SJSA1 (cell line): ENCODE data around the gene VSIG10. TPM values are rescaled to one million over a fixed set of nuclear protein-coding genes. Genes with fewer than 3 reads are reported as not detected.
"Not testable (repeated sequence)": the region's sequence is repeated elsewhere in the genome, so short reads cannot be mapped to it uniquely, and the experiment has no call there.

ENCODE experiments used
- DNase-seq, 2 experiments: peaks; one replicate each; pipeline ENCODE4 v3.0.0-alpha.2; 2015 to 2020; ENCODE audit warnings: low spot score in 2 of 2, low read depth in 1 of 2
- H3K27ac ChIP-seq: fragments of 250-450 bp; sonication (Bioruptor Pico); 2 replicates; pipeline ENCODE4 v1.5.1; 2020; ENCODE audit warnings: mild to moderate bottlenecking, moderate library complexity
- H3K27me3 ChIP-seq: fragments of 250-450 bp; sonication (Bioruptor Pico); replicated peaks from 2 replicates; pipeline ENCODE4 v1.5.1; 2020; ENCODE audit warnings: mild to moderate bottlenecking, moderate library complexity
- H3K36me3 ChIP-seq: fragments of 250-450 bp; sonication (Bioruptor Pico); 2 replicates; pipeline ENCODE4 v1.5.1; 2020; ENCODE audit warnings: mild to moderate bottlenecking
- H3K4me1 ChIP-seq: fragments of 250-450 bp; sonication (Bioruptor Pico); replicated peaks from 2 replicates; pipeline ENCODE4 v1.6.1; 2021; ENCODE audit warnings: mild to moderate bottlenecking
- H3K4me3 ChIP-seq: fragments of 250-450 bp; sonication (Bioruptor Pico); 2 replicates; pipeline ENCODE4 v1.5.1; 2020; ENCODE audit warnings: mild to moderate bottlenecking
- H3K9me3 ChIP-seq: fragments of 250-450 bp; sonication (Bioruptor Pico); replicated peaks from 2 replicates; pipeline ENCODE4 v1.5.1; 2020; ENCODE audit warnings: mild to moderate bottlenecking
- total RNA-seq: library from RNA; depleted of rRNA; stranded (reverse); fragments of >200 nt; shearing (Covaris generic); gene quantifications from 2 replicates; pipeline ENCODE4 v1.2.3, GENCODE V29; 2014; rRNA removed

Gene VSIG10
- total RNA-seq, 1 experiment from 2014 or later, result 14.6 TPM

- peaks cover 78% of the 10 kb centered on the region for H3K36me3 ChIP-seq
Measured at GRCh38 chr12:118022097-118022727, 81.6 kb downstream of the VSIG10 start.

GRCh38 chr12:118020036-118020435 is 83.8 kb downstream of the VSIG10 start:
- Histone ChIP-seq H3K36me3 (peaks cover 59% of the 10 kb centered on the region), H3K27ac (no peak overlapping the region), H3K9me3 (no peaks in the 10 kb centered on the region), H3K4me1 (peaks cover 3% of the 10 kb centered on the region; the same call in 1 of the 2 replicates), H3K4me3 (no peak overlapping the region), H3K27me3 (no peaks in the 10 kb centered on the region)
- no peak for DNase-seq

More at GRCh38 chr12:118022097-118022727, 81.6 kb downstream of the VSIG10 start:
- H3K9me3 ChIP-seq, H3K4me3 ChIP-seq, H3K4me1 ChIP-seq, H3K27me3 ChIP-seq, DNase-seq, H3K27ac ChIP-seq: not testable (repeated sequence)

- H3K36me3 ChIP-seq, result peaks cover 50% of the 10 kb centered on the region
- no peaks in the 10 kb centered on the region for H3K9me3 ChIP-seq
- peaks cover 12% of the 10 kb centered on the region for H3K4me1 ChIP-seq
- DNase-seq, result no peak
- no peak overlapping the region for H3K27ac ChIP-seq
- H3K27me3 ChIP-seq, result no peaks in the 10 kb centered on the region
- H3K4me3 ChIP-seq, result peak overlapping the region; percentile 62; the same call in 1 of the 2 replicates
Measured at GRCh38 chr12:118017926-118018325, 85.9 kb downstream of the VSIG10 start.

GRCh38 chr12:118016424-118017264 is 87.2 kb downstream of the VSIG10 start, which contains the start of gene RFC5:
Gene RFC5, plus strand, starts transcription at chr12:118016703. Its CDS starts 125 bp downstream, at chr12:118016828.
- peak within 1 kb of the TSS; percentile 35 for H3K27ac ChIP-seq

GRCh38 chr12:118015944-118016343 is 87.9 kb downstream of the VSIG10 start:
- Histone ChIP-seq H3K27ac (no peak overlapping the region), H3K4me3 (no peak overlapping the region)

More at GRCh38 chr12:118016424-118017264, 87.2 kb downstream of the VSIG10 start, which contains the start of gene RFC5:
- H3K27me3 ChIP-seq, result no peaks in the 10 kb centered on the region
- H3K4me1 ChIP-seq, result peaks cover 16% of the 10 kb centered on the region
- H3K36me3 ChIP-seq, result peaks cover 41% of the 10 kb centered on the region
- peak within 1 kb of the TSS; percentile 62 for H3K4me3 ChIP-seq
- peak; percentile 92 to 98 for DNase-seq
- H3K9me3 ChIP-seq, result no peaks in the 10 kb centered on the region

GRCh38 chr12:118015306-118015705 is 88.5 kb downstream of the VSIG10 start:
- DNase-seq, result no peak
- Histone ChIP-seq H3K4me1 (peaks cover 16% of the 10 kb centered on the region), H3K9me3 (no peaks in the 10 kb centered on the region), H3K27me3 (no peaks in the 10 kb centered on the region), H3K4me3 (no peak overlapping the region), H3K27ac (no peak overlapping the region), H3K36me3 (peaks cover 27% of the 10 kb centered on the region)

More at GRCh38 chr12:118015944-118016343, 87.9 kb downstream of the VSIG10 start:
- Histone ChIP-seq H3K36me3 (peaks cover 34% of the 10 kb centered on the region), H3K27me3 (no peaks in the 10 kb centered on the region), H3K9me3 (no peaks in the 10 kb centered on the region), H3K4me1 (peaks cover 16% of the 10 kb centered on the region)
- DNase-seq, result no peak

Other genes with a start within 250 kb of the VSIG10 start
- gene KSR2, start 135.0 kb downstream of the VSIG10 start, total RNA-seq, result 0.03 TPM in 1 of 2 replicates, not detected in the other
- gene RFC5, start 87.3 kb downstream of the VSIG10 start, total RNA-seq, result 21.5 and 47.6 TPM in 2 replicates
- gene WSB2, start 42.8 kb downstream of the VSIG10 start, total RNA-seq, result 160 and 164 TPM in 2 replicates
- 243 and 309 TPM in 2 replicates for gene PEBP1, start 32.1 kb upstream of the VSIG10 start, total RNA-seq